HCT116 (cell line): ENCODE measurements around the gene TRIM65. TPM values are rescaled to one million over a fixed set of nuclear protein-coding genes. Genes with fewer than 3 reads are reported as not detected.

ENCODE experiments used
- ATAC-seq: fragments of 200-7000 bp; cut with Tn5 transposase; 2 replicates; pipeline ENCODE4 v1.9.1; 2020; ENCODE audit warnings: mild to moderate bottlenecking, moderate library complexity
- BruUV-seq: library from RNA; stranded (reverse); fragments of 400-500 nt; replicated peaks from 2 replicates; lab custom pipeline; 2021; lab: Mats Ljungman, UMichigan
- CTCF ChIA-PET: fragments of 300-600 bp; sonication (Branson Sonifier 250); formaldehyde crosslinking; loops from one replicate; lab custom pipeline; 2021; ENCODE audit warnings: antibody characterized with exemption; lab: Charles Lee
- POLR2A ChIA-PET: fragments of 300-600, 350-600 bp; sonication (Branson Sonifier 250); formaldehyde crosslinking; loops from one replicate; lab custom pipeline; 2021; ENCODE audit warnings: antibody characterized with exemption; lab: Charles Lee
- RAD21 ChIA-PET, 2 experiments: fragments of 300-600 bp; sonication (Branson Sonifier 250); formaldehyde crosslinking; loops; one replicate each; lab custom pipeline; 2023; ENCODE audit warnings: low total read pairs in 2 of 2; ENCODE audit not compliant: uncharacterized antibody in 2 of 2, unreplicated experiment in 2 of 2, low non-redundant PET in 1 of 2; lab: Charles Lee
- DNase-seq: peaks from one replicate; pipeline ENCODE4 v3.0.0-alpha.2; 2010; ENCODE audit warnings: low read depth, low spot score
- H2AFZ ChIP-seq: fragments of 200-600 bp; shearing (Covaris generic), sonication (generic); 2 replicates; pipeline ENCODE4 v1.6.1; 2017; ENCODE audit warnings: low read depth, mixed run types, mixed read lengths, antibody characterized with exemption, low read length; ENCODE audit not compliant: poor library complexity, severe bottlenecking
- H3K27ac ChIP-seq: 2 replicates; pipeline ENCODE4 v1.5.1; 2012; ENCODE audit warnings: low read depth, low read length
- H3K27me3 ChIP-seq: fragments of 200-600 bp; sonication (generic); 2 replicates; pipeline ENCODE4 v1.6.1; 2016; ENCODE audit warnings: mixed run types, low read length, mixed read lengths; ENCODE audit not compliant: insufficient read depth
- H3K36me3 ChIP-seq, 2 experiments: fragments of 200-500 bp in 1 of 2; fragments of 200-600 bp in 1 of 2; sonication (Bioruptor generic) in 1 of 2; sonication (generic) in 1 of 2; 2 replicates each; pipeline versions ENCODE4 v1.5.1 to v1.6.1; 2014 to 2016; ENCODE audit warnings: low read length in 2 of 2, inconsistent platforms in 1 of 2, mixed read lengths in 1 of 2, mixed run types in 1 of 2; ENCODE audit not compliant: insufficient read depth in 2 of 2, control insufficient read depth in 1 of 2
- H3K4me1 ChIP-seq, 2 experiments: fragments of 200-600 bp in 1 of 2; sonication (generic) in 1 of 2; 2 replicates each; pipeline versions ENCODE4 v1.5.1 to v1.6.1; 2012 to 2017; ENCODE audit warnings: low read length in 2 of 2, inconsistent platforms in 1 of 2, mild to moderate bottlenecking in 1 of 2, mixed read lengths in 1 of 2, mixed run types in 1 of 2, moderate library complexity in 1 of 2; ENCODE audit not compliant: insufficient read depth in 2 of 2, control insufficient read depth in 1 of 2
- H3K4me2 ChIP-seq: fragments of 200-600 bp; sonication (generic); 2 replicates; pipeline ENCODE4 v1.6.1; 2017; ENCODE audit warnings: mixed run types, low read length, mixed read lengths
- H3K4me3 ChIP-seq, 2 experiments: fragments of 200-600 bp in 1 of 2; sonication (generic) in 1 of 2; replicated peaks in 1 of 2; 2 replicates each; pipeline ENCODE4 v1.5.1; 2011 to 2016; ENCODE audit warnings: low read length in 2 of 2, control low read depth in 1 of 2, low read depth in 1 of 2, mild to moderate bottlenecking in 1 of 2, mixed read lengths in 1 of 2, mixed run types in 1 of 2
- H3K79me2 ChIP-seq: fragments of 200-600 bp; sonication (generic); 2 replicates; pipeline ENCODE4 v1.6.1; 2017; ENCODE audit warnings: mild to moderate bottlenecking, mixed run types, low read length, moderate library complexity, mixed read lengths; ENCODE audit not compliant: insufficient read depth
- H3K9ac ChIP-seq: fragments of 200-600 bp; sonication (generic); 2 replicates; pipeline ENCODE4 v1.6.1; 2016; ENCODE audit warnings: low read length, mixed read lengths
- H3K9me2 ChIP-seq: fragments of 200-600 bp; sonication (generic), shearing (Covaris generic); 2 replicates; pipeline ENCODE4 v1.6.1; 2017; ENCODE audit warnings: mixed run types, mild to moderate bottlenecking, moderate library complexity; ENCODE audit not compliant: insufficient read depth
- H3K9me3 ChIP-seq, 2 experiments: fragments of 200-500 bp in 1 of 2; fragments of 200-600 bp in 1 of 2; sonication (Bioruptor generic) in 1 of 2; sonication (generic) in 1 of 2; 2 replicates each; pipeline ENCODE4 v1.6.1; 2014 to 2017; ENCODE audit warnings: low read length in 2 of 2, mixed read lengths in 2 of 2, inconsistent platforms in 1 of 2, low read depth in 1 of 2, mild to moderate bottlenecking in 1 of 2, mixed run types in 1 of 2, moderate library complexity in 1 of 2; ENCODE audit not compliant: control insufficient read depth in 1 of 2, insufficient read depth in 1 of 2
- H4K20me1 ChIP-seq: fragments of 200-600 bp; sonication (generic), shearing (Covaris generic); 2 replicates; pipeline ENCODE4 v1.6.1; 2017; ENCODE audit warnings: mixed run types, mild to moderate bottlenecking, moderate library complexity; ENCODE audit not compliant: insufficient read depth
- EGR1 ChIP-seq: IDR thresholded peaks from 2 replicates; pipeline ENCODE4 v1.6.1; 2012; ENCODE audit warnings: low read depth
- ELF1 ChIP-seq: IDR thresholded peaks from 2 replicates; pipeline ENCODE4 v1.6.1; 2012; ENCODE audit warnings: low read depth, borderline replicate concordance
- EZH2 ChIP-seq: fragments of 200-600 bp; sonication (generic); IDR thresholded peaks from 2 replicates; pipeline ENCODE4 v1.6.1; 2017; ENCODE audit warnings: antibody characterized with exemption, mixed run types
- EZH2phosphoT487 ChIP-seq: fragments of 200-600 bp; IDR thresholded peaks from 2 replicates; pipeline ENCODE4 v1.6.1; 2018; ENCODE audit warnings: antibody characterized with exemption, borderline replicate concordance
- FOSL1 ChIP-seq: IDR thresholded peaks from 2 replicates; pipeline ENCODE4 v1.6.1; 2012; ENCODE audit warnings: low read depth
- JUND ChIP-seq: IDR thresholded peaks from 2 replicates; pipeline ENCODE4 v1.6.1; 2012
- POLR2A ChIP-seq: IDR thresholded peaks from 2 replicates; pipeline ENCODE4 v1.7.0; 2011; ENCODE audit warnings: borderline replicate concordance; ENCODE audit not compliant: insufficient read depth, insufficient read length; ENCODE audit errors: extremely low read depth
- POLR2AphosphoS5 ChIP-seq: IDR thresholded peaks from 2 replicates; pipeline ENCODE4 v1.6.1; 2011; ENCODE audit warnings: mild to moderate bottlenecking, low read depth, low read length, moderate library complexity
- SIN3A ChIP-seq: IDR thresholded peaks from 2 replicates; pipeline ENCODE4 v1.6.1; 2012; ENCODE audit warnings: low read depth
- SRF ChIP-seq: IDR thresholded peaks from 2 replicates; pipeline ENCODE4 v1.6.1; 2012; ENCODE audit warnings: low read depth
- intact Hi-C: fragments of 100-400 bp; cut with micrococcal nuclease; formaldehyde crosslinking; loops from 2 replicates; pipeline ENCODE4 v1.10.0; 2022
- total RNA-seq: library from RNA; stranded (reverse); gene quantifications from one replicate; pipeline ENCODE4 v1.2.1, GENCODE V29; 2021; ENCODE audit not compliant: unreplicated experiment
- TF ChIP-seq, protein P1 (sequence below): IDR thresholded peaks from 2 replicates; pipeline ENCODE4 v1.6.1; 2012
- TF ChIP-seq, protein P2 (sequence below), 3 experiments: fragments of 200-600 bp in 1 of 3; sonication (generic) in 1 of 3; IDR thresholded peaks in 2 of 3; conservative IDR thresholded peaks in 1 of 3; 2 replicates each; pipeline ENCODE4 v1.5.1; 2012 to 2017; ENCODE audit warnings: low read depth in 2 of 3, low read length in 2 of 3, antibody characterized with exemption in 1 of 3, borderline replicate concordance in 1 of 3, control low read depth in 1 of 3, mild to moderate bottlenecking in 1 of 3, mixed read lengths in 1 of 3, mixed run types in 1 of 3, moderate library complexity in 1 of 3; ENCODE audit not compliant: insufficient read depth in 1 of 3
- TF ChIP-seq, protein P3 (sequence below): IDR thresholded peaks from 2 replicates; pipeline ENCODE4 v1.6.1; 2012

Gene TRIM65
- total RNA-seq, 1 experiment from 2014 or later, result 53.0 TPM

- TF ChIP-seq POLR2AphosphoS5, result peak; percentile 91
- peak; percentile 88 for TF ChIP-seq POLR2A
Measured at GRCh38 chr17:75896415-75897159, at the start of gene TRIM65 (continued).

- no peak overlapping the region for H3K27ac ChIP-seq
- ChIA-PET CTCF (no interaction called here), POLR2A (no interaction called here), RAD21 (no interaction called here)
- H4K20me1 ChIP-seq, result no peaks in the 10 kb centered on the region
- no peak overlapping the region for H3K4me2 ChIP-seq
- H3K4me1 ChIP-seq, result peaks cover 9 to 14% of the 10 kb centered on the region in 2 experiments
- H3K27me3 ChIP-seq, result no peaks in the 10 kb centered on the region
- H3K9me2 ChIP-seq, result no peaks in the 10 kb centered on the region
- H3K79me2 ChIP-seq, result no peaks in the 10 kb centered on the region
- no TSS peak for BruUV-seq
- H3K36me3 ChIP-seq, result peaks cover 12 to 14% of the 10 kb centered on the region in 2 experiments; a peak in 3 of 4 replicates
- ATAC-seq (no peak), DNase-seq (no peak)
- intact Hi-C loops, result no loop called here
- no peak overlapping the region for H3K9ac ChIP-seq
- H3K4me3 ChIP-seq, result no peak overlapping the region
- H3K9me3 ChIP-seq, result no peaks in the 10 kb centered on the region
- H2AFZ ChIP-seq, result no peak overlapping the region
- no peak for TF ChIP-seq JUND
- TF ChIP-seq, all 23 proteins: peak for 0
Measured at GRCh38 chr17:75945211-75945610, 48.5 kb upstream of the TRIM65 start.

DNA sequence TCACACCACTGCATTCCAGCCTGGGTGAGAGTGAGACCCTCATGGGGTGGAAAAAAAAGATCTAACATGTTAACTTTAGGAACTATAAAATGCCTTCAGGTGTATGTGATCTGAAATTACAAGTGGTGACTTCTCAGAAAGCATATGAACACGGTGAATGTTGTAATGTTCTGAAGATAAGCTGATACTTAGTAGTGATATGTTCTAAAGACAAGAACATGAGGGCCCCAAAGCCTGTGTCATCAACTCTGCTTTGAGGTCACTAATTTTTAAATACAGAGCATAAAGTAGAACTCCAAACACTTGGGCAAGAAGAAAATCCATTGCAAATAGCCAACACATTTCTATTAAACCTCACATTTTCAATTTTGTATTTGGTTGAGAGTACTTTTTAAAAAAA, 46.7 kb upstream of the TRIM65 start:
- no peaks in the 10 kb centered on the region for H4K20me1 ChIP-seq
- H3K79me2 ChIP-seq, result no peaks in the 10 kb centered on the region
- BruUV-seq, result no TSS peak
- H3K27ac ChIP-seq, result no peak overlapping the region
- ATAC-seq (no peak), DNase-seq (no peak)
- no peak overlapping the region for H2AFZ ChIP-seq
- intact Hi-C loops, result no loop called here
- H3K36me3 ChIP-seq, result peaks cover 7 to 10% of the 10 kb centered on the region in 2 experiments; a peak in 2 of 4 replicates
- no peaks in the 10 kb centered on the region for H3K9me2 ChIP-seq
- H3K9me3 ChIP-seq, result no peaks in the 10 kb centered on the region
- no peak overlapping the region for H3K4me3 ChIP-seq
- no peak overlapping the region for H3K9ac ChIP-seq
- no peaks in the 10 kb centered on the region for H3K27me3 ChIP-seq
- H3K4me1 ChIP-seq, result peaks cover 10 to 17% of the 10 kb centered on the region in 2 experiments
- RAD21 ChIA-PET, result no interaction called here
- TF ChIP-seq JUND (no peak), EZH2phosphoT487 (no peak), SIN3A (no peak), ELF1 (no peak), FOSL1 (no peak), EGR1 (no peak), SRF (no peak), EZH2 (no peak), POLR2AphosphoS5 (no peak)
- TF ChIP-seq, protein P1, sequence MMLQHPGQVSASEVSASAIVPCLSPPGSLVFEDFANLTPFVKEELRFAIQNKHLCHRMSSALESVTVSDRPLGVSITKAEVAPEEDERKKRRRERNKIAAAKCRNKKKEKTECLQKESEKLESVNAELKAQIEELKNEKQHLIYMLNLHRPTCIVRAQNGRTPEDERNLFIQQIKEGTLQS, result no peak
- TF ChIP-seq, protein P2, sequence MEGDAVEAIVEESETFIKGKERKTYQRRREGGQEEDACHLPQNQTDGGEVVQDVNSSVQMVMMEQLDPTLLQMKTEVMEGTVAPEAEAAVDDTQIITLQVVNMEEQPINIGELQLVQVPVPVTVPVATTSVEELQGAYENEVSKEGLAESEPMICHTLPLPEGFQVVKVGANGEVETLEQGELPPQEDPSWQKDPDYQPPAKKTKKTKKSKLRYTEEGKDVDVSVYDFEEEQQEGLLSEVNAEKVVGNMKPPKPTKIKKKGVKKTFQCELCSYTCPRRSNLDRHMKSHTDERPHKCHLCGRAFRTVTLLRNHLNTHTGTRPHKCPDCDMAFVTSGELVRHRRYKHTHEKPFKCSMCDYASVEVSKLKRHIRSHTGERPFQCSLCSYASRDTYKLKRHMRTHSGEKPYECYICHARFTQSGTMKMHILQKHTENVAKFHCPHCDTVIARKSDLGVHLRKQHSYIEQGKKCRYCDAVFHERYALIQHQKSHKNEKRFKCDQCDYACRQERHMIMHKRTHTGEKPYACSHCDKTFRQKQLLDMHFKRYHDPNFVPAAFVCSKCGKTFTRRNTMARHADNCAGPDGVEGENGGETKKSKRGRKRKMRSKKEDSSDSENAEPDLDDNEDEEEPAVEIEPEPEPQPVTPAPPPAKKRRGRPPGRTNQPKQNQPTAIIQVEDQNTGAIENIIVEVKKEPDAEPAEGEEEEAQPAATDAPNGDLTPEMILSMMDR (IDR thresholded peaks at IDR 0.05 in 2 of 3, conservative IDR thresholded peaks at IDR 0.05 in 1 of 3; ENCODE audit: borderline replicate concordance in 1 of 3, insufficient read depth in 1 of 3, low read depth in 2 of 3, low read length in 2 of 3), result no peak
- TF ChIP-seq, protein P3, sequence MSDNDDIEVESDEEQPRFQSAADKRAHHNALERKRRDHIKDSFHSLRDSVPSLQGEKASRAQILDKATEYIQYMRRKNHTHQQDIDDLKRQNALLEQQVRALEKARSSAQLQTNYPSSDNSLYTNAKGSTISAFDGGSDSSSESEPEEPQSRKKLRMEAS, result no peak
- CTCF ChIA-PET, result no interaction called here
- no peak overlapping the region for H3K4me2 ChIP-seq
- POLR2A ChIA-PET, result no interaction called here
